Thyroid gland (tissue), 4 donors: ENCODE data around the gene IQCE.

Experiments
- POLR2A ChIP-seq, 2 donors: fragments of 450-650 bp; IDR thresholded peaks; one replicate each; pipeline ENCODE4 v1.6.1; 2017; ENCODE audit warnings: antibody characterized with exemption in 2 of 2, mild to moderate bottlenecking in 2 of 2, moderate library complexity in 1 of 2
- TF ChIP-seq, protein P1 (sequence below), 6 experiments: fragments of 200-600 bp in 3 of 6; fragments of 450-650 bp in 3 of 6; sonication (generic) in 3 of 6; IDR thresholded peaks; one replicate each; pipeline ENCODE4 v1.5.1; 2016 to 2019; ENCODE audit warnings: antibody characterized with exemption in 6 of 6, mild to moderate bottlenecking in 2 of 6, inconsistent platforms in 1 of 6, moderate library complexity in 1 of 6

GRCh38 chr7:2604608-2605174 is 45.9 kb downstream of the IQCE start:
- TF ChIP-seq, protein P1, sequence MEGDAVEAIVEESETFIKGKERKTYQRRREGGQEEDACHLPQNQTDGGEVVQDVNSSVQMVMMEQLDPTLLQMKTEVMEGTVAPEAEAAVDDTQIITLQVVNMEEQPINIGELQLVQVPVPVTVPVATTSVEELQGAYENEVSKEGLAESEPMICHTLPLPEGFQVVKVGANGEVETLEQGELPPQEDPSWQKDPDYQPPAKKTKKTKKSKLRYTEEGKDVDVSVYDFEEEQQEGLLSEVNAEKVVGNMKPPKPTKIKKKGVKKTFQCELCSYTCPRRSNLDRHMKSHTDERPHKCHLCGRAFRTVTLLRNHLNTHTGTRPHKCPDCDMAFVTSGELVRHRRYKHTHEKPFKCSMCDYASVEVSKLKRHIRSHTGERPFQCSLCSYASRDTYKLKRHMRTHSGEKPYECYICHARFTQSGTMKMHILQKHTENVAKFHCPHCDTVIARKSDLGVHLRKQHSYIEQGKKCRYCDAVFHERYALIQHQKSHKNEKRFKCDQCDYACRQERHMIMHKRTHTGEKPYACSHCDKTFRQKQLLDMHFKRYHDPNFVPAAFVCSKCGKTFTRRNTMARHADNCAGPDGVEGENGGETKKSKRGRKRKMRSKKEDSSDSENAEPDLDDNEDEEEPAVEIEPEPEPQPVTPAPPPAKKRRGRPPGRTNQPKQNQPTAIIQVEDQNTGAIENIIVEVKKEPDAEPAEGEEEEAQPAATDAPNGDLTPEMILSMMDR (IDR thresholded peaks at IDR 0.05), result peak in 2 of 6 experiments; percentile 10 to 26
- no peak for TF ChIP-seq POLR2A (IDR thresholded peaks at IDR 0.05)
